ENCODE measurements around the gene TSPEAR.

The TSPEAR gene

GRCh38 chr21:44708866-44709425 lies 2.4 kb downstream of the TSPEAR start:
- H3K4me3 ChIP-seq (ENCODE audit: low read depth, low read length) = no peak overlapping the region
- DNase-seq (ENCODE audit: low read depth) = no peak
- TF ChIP-seq, protein P1, sequence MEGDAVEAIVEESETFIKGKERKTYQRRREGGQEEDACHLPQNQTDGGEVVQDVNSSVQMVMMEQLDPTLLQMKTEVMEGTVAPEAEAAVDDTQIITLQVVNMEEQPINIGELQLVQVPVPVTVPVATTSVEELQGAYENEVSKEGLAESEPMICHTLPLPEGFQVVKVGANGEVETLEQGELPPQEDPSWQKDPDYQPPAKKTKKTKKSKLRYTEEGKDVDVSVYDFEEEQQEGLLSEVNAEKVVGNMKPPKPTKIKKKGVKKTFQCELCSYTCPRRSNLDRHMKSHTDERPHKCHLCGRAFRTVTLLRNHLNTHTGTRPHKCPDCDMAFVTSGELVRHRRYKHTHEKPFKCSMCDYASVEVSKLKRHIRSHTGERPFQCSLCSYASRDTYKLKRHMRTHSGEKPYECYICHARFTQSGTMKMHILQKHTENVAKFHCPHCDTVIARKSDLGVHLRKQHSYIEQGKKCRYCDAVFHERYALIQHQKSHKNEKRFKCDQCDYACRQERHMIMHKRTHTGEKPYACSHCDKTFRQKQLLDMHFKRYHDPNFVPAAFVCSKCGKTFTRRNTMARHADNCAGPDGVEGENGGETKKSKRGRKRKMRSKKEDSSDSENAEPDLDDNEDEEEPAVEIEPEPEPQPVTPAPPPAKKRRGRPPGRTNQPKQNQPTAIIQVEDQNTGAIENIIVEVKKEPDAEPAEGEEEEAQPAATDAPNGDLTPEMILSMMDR (IDR thresholded peaks at IDR 0.05; ENCODE audit: control insufficient read depth, extremely low read depth, insufficient read depth) = no peak

- no peak overlapping the region for H3K4me3 ChIP-seq (ENCODE audit: low read depth, low read length)
- no peak for DNase-seq (ENCODE audit: low read depth)
- TF ChIP-seq, protein P1 (IDR thresholded peaks at IDR 0.05; ENCODE audit: control insufficient read depth, extremely low read depth, insufficient read depth) = no peak
Observed at GRCh38 chr21:44708213-44708865, 3.0 kb downstream of the TSPEAR start.

DNA sequence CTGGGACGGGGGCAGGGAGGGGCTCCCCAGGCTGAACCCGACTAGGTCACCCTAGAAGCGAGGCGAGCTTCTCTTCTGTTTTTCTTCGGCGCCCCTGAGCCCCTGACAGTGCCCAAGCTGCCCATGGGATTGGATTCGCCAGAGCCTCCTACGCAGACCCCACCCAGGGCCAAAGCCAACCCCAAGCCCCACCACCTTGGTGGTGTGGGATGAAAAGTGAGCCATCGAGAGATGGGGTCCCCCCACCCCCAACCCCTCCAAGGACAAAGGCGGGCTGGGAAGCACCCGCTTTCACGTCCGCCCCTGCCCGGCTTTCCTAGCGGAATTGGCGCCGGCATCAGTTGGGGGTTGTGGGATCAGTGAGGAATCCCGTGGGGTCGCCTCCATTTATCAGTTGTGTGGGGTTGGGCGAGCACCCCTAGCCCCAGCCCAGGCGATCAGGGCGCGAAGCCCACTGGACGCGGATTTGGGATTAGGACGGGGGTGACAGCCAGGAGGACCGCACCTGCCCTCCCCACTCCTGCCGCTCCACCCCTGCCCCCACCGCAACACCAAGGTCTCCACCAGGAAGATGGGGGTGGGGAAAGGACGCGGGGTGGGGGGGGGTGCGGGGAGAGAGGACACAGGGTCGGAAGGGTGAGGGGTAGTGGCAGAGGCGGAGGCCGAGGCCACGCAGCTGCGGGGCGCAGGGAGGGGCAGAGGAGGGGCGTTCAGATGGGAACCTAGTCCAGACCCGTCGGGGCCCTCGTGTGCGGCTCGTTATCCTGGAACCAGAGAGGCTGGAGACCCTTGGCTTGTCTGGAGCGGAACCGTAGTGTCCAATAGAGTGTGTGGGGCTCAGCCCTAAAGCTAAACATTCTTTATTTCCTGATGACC lies 4.4 kb downstream of the TSPEAR start:
- no peak for DNase-seq (ENCODE audit: low read depth)
- TF ChIP-seq, protein P1 (IDR thresholded peaks at IDR 0.05; ENCODE audit: control insufficient read depth, extremely low read depth, insufficient read depth) = no peak
- no peak overlapping the region for H3K4me3 ChIP-seq (ENCODE audit: low read depth, low read length)

GRCh38 chr21:44706026-44706705 lies 5.2 kb downstream of the TSPEAR start:
- TF ChIP-seq, protein P1 (IDR thresholded peaks at IDR 0.05; ENCODE audit: control insufficient read depth, extremely low read depth, insufficient read depth) = no peak
- DNase-seq (ENCODE audit: low read depth) = no peak
- H3K4me3 ChIP-seq (ENCODE audit: low read depth, low read length) = no peak overlapping the region

GRCh38 chr21:44704636-44705001 lies 6.8 kb downstream of the TSPEAR start:
- H3K4me3 ChIP-seq (ENCODE audit: low read depth, low read length) = no peak overlapping the region
- TF ChIP-seq, protein P1 (IDR thresholded peaks at IDR 0.05; ENCODE audit: control insufficient read depth, extremely low read depth, insufficient read depth) = no peak
- no peak for DNase-seq (ENCODE audit: low read depth)

DNA sequence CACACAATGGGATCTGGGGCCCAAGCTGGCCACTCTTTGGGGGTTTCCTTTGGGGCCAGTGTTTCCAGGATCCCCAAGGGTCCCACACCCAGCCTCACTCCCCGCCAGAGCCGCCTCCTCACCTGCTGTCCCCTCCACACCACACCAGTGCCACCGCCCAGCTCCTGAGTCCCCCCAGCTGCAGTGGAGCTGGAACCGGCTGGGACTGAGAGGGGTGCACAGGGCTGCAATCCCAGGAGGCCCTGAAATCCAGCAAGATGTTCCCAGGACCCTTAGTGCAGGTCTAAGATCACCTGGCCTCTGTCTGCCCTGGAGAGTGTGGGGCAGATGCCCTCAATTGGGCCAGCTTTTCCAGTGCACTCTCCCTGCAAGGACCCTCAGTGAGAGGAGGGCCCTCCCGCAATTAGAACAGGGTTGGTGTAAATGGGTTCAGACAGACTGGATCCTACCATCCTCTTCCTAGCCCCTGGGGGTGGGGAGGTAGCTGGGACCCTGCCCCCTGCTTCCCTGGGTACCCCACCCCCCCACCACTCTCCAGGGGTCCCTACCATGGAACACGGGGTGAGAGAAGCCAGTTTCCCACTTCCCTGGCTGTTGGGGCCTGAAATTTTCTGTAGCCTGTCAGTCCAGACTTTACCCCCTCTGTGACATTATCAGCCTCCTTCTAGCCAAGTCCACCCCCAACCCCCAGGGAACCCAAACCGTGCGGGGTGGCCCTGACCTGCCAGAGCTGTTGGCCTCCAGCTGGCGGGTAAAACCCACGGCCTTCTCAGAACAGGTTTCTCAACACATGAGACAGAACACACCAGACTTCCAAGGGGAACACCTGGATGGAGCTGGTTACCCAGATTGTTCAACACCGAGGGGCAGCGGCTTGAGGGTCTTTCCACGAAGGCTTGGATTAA lies 7.4 kb downstream of the TSPEAR start:
- no peak overlapping the region for H3K4me3 ChIP-seq (ENCODE audit: low read depth, low read length)
- TF ChIP-seq, protein P1 (IDR thresholded peaks at IDR 0.05; ENCODE audit: control insufficient read depth, extremely low read depth, insufficient read depth) = no peak
- no peak for DNase-seq (ENCODE audit: low read depth)

Data from LNCaP clone FGC (cell line).